ENCODE results near the gene NDUFB11. TPM values are rescaled to one million over a fixed set of nuclear protein-coding genes. Genes with fewer than 3 reads are reported as not detected.
A peak's percentile ranks its signal among the peaks of the same experiment; 100 is the strongest.

The NDUFB11 gene
- total and polyA plus RNA-seq, 4 experiments from 2014 or later = 53.2 to 180 (median 115) TPM

DNA sequence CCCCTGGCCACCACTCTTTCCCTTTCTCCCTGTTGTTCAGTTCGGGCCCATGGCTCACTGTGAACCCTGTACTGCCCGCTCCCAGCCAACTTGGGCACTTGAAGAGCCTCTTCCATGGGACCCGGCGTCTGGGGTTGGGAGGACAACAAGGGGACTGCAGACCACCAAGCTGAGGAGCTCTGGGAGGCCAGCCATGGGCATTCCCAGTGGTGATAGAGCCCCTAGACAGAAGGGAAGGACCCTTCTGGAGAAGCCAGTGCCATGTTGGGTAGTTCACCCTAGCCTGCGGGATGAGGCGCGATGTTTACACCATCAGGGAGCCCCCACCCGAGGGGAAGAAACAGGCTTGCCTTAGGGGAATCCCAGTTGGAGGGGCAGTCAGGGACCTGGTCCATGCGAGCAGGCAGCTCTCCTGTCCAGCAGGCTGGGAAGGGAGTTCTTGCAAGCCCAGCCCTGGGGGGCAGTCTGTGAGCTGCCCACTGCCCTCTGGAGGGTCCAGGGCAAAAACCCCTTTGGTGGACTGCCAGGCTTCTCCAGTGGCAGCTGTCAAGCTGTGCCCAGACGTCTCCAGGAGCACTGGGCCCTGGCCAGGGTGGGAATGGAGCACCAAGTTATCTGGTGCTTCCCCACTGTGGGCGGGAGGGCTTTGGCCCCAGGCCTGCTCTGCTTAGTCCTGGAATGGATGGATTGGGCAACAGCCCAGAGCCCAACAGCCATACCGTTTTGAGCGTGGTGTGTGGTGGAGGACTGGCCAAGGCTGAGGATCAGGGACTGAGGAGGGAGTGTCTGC lies 25.4 kb upstream of the NDUFB11 start:
- peaks cover 11 to 17% of the 10 kb centered on the region in 2 donors for H3K36me3 Mint-ChIP-seq
- Histone ChIP-seq H3K27me3 (ENCODE audit: insufficient read depth, low read length) (no peaks in the 10 kb centered on the region), H3K36me3 (ENCODE audit: insufficient read depth, low read length) (peaks cover 8% of the 10 kb centered on the region), H3K4me3 (ENCODE audit: low read length in 2 of 2) (no peak overlapping the region), H3K4me1 (ENCODE audit: insufficient read depth, low read length) (no peaks in the 10 kb centered on the region), H3K9me3 (ENCODE audit: control insufficient read depth in 1 of 2, low read length in 2 of 2) (no peaks in the 10 kb centered on the region), H3K27ac (ENCODE audit: low read depth, low read length) (no peak overlapping the region)
- peak overlapping the region in 1 of 7 donors; percentile 22 for H3K27ac Mint-ChIP-seq
- H3K4me1 Mint-ChIP-seq = peaks cover 0 to 2% (median under 1%) of the 10 kb centered on the region in 4 donors
- H3K9me3 Mint-ChIP-seq = peaks cover 0 to 1% (median 0%) of the 10 kb centered on the region in 8 donors
- ChIA-PET CTCF (ENCODE audit: partially characterized antibody) (no interaction called here), POLR2A (ENCODE audit: partially characterized antibody) (interaction anchor here (2.1 kb wide), 1 partner anchor 25 kb away, joined by 8 read pairs; the partner anchor contains the start of genes NDUFB11 and RBM10)
- intact Hi-C loops (cut with micrococcal nuclease) = no loop called here
- no peak for DNase-seq
- H3K27me3 Mint-ChIP-seq = no peaks in the 10 kb centered on the region
- no peak overlapping the region for H3K4me3 Mint-ChIP-seq

DNA sequence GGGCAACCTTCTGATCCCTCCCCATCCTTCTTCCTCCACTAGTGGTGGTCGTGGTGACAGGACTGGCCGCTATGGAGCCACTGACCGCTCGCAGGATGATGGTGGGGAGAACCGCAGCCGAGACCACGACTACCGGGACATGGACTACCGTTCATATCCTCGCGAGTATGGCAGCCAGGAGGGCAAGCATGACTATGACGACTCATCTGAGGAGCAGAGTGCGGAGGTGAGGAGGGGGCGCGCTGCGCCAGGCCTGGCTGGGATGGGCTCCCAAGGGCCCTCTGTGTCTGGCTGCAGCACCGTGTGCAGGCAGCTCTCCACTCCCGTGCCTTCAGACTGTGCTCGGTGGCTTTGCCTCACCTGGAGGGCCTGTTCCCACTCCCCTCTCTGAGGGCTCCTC lies 24.8 kb upstream of the NDUFB11 start:
- H3K9me3 Mint-ChIP-seq = peaks cover 0 to 4% (median 0%) of the 10 kb centered on the region in 8 donors
- intact Hi-C loops (cut with micrococcal nuclease) = no loop called here
- Histone ChIP-seq H3K36me3 (ENCODE audit: insufficient read depth, low read length) (peaks cover 5% of the 10 kb centered on the region), H3K9me3 (ENCODE audit: control insufficient read depth in 1 of 2, low read length in 2 of 2) (no peaks in the 10 kb centered on the region), H3K4me1 (ENCODE audit: insufficient read depth, low read length) (no peaks in the 10 kb centered on the region), H3K27ac (ENCODE audit: low read depth, low read length) (no peak overlapping the region), H3K4me3 (ENCODE audit: low read length in 2 of 2) (no peak overlapping the region), H3K27me3 (ENCODE audit: insufficient read depth, low read length) (no peaks in the 10 kb centered on the region)
- DNase-seq = no peak
- H3K36me3 Mint-ChIP-seq = peaks cover 13 to 19% of the 10 kb centered on the region in 2 donors
- ChIA-PET CTCF (ENCODE audit: partially characterized antibody) (no interaction called here), POLR2A (ENCODE audit: partially characterized antibody) (no interaction called here)
- peaks cover 0 to 6% (median under 1%) of the 10 kb centered on the region in 4 donors for H3K4me1 Mint-ChIP-seq
- H3K4me3 Mint-ChIP-seq = no peak overlapping the region
- H3K27me3 Mint-ChIP-seq = no peaks in the 10 kb centered on the region
- no peak overlapping the region for H3K27ac Mint-ChIP-seq

DNA sequence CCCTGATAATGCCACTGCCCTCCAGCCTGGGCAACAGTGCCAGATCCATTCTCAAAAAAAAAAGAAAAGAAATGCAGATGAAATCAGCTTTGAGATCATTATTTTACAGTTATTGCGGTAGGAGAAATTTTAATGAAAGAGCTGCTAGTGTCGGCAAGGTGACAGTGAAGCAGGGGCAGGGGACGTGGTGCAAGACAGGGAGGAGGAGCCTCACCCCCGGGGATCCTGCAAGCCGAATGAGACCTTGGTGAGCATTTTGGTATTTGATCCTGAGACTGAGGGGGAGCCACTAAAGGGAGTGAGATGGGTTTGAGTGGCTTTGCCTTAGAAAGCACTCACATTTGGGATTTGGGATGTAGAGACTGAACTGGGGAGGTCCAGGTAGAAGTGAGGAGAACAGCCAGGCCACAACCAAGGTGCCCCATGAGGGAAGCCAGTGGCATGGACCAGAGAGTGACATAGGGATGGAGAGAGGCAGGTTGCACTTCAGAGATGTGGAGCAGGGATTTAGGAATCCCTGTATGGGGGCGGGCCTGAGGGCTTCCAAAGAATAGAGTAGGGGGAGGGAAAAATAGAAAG lies 24.1 kb upstream of the NDUFB11 start:
- Mint-ChIP-seq H3K4me1 (peaks cover 0 to 6% (median under 1%) of the 10 kb centered on the region in 4 donors), H3K36me3 (peaks cover 13 to 19% of the 10 kb centered on the region in 2 donors), H3K27ac (peak overlapping the region in 3 of 7 donors; percentile 37 to 68 (median 52)), H3K27me3 (no peaks in the 10 kb centered on the region), H3K9me3 (peaks cover 0 to 4% (median 0%) of the 10 kb centered on the region in 8 donors), H3K4me3 (no peak overlapping the region)
- ChIA-PET POLR2A (ENCODE audit: partially characterized antibody) (no interaction called here), CTCF (ENCODE audit: partially characterized antibody) (interaction anchor here (0.9 kb wide), 1 partner anchor 23 kb away, joined by 3 read pairs; the partner anchor contains the start of gene RBM10)
- Histone ChIP-seq H3K27me3 (ENCODE audit: insufficient read depth, low read length) (no peaks in the 10 kb centered on the region), H3K4me1 (ENCODE audit: insufficient read depth, low read length) (no peaks in the 10 kb centered on the region), H3K9me3 (ENCODE audit: control insufficient read depth in 1 of 2, low read length in 2 of 2) (no peaks in the 10 kb centered on the region), H3K4me3 (ENCODE audit: low read length in 2 of 2) (no peak overlapping the region), H3K36me3 (ENCODE audit: insufficient read depth, low read length) (peaks cover 5% of the 10 kb centered on the region), H3K27ac (ENCODE audit: low read depth, low read length) (no peak overlapping the region)
- no peak for DNase-seq
- intact Hi-C loops (cut with micrococcal nuclease) = no loop called here

DNA sequence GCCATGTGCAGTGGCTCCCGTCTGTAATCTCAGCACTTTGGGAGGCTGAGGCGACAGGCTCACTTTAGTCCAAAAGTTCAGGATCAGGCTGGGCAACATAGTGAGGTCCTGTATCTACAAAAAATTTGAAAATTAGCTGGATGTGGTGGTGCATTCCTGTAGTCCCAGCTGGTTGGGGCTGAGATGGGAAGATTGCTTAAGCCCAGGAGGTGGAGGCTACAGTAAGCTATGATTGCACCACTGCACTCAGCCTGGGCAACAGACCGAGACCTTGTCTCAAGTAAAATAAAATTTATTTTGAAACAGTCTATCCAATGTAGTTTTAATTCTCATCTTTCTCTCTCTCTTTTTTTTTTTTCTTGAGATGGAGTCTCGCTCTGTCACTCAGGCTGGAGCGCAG lies 21.6 kb upstream of the NDUFB11 start:
- peaks cover 0 to 6% (median 1%) of the 10 kb centered on the region in 4 donors for H3K4me1 Mint-ChIP-seq
- POLR2A ChIA-PET (ENCODE audit: partially characterized antibody) = interaction anchor here (0.8 kb wide), 1 partner anchor 36 kb away, joined by 3 read pairs; no protein-coding TSS in a partner anchor
- CTCF ChIA-PET (ENCODE audit: partially characterized antibody) = no interaction called here
- peaks cover 0 to 3% (median 0%) of the 10 kb centered on the region in 8 donors for H3K9me3 Mint-ChIP-seq
- intact Hi-C loops (cut with micrococcal nuclease) = no loop called here
- Histone ChIP-seq H3K4me1 (ENCODE audit: insufficient read depth, low read length) (no peaks in the 10 kb centered on the region), H3K27ac (ENCODE audit: low read depth, low read length) (no peak overlapping the region), H3K4me3 (ENCODE audit: low read length in 2 of 2) (no peak overlapping the region), H3K36me3 (ENCODE audit: insufficient read depth, low read length) (no peaks in the 10 kb centered on the region), H3K27me3 (ENCODE audit: insufficient read depth, low read length) (no peaks in the 10 kb centered on the region), H3K9me3 (ENCODE audit: control insufficient read depth in 1 of 2, low read length in 2 of 2) (no peaks in the 10 kb centered on the region)
- H3K27ac Mint-ChIP-seq = no peak overlapping the region
- H3K27me3 Mint-ChIP-seq = no peaks in the 10 kb centered on the region
- H3K4me3 Mint-ChIP-seq = no peak overlapping the region
- no peak for DNase-seq
- H3K36me3 Mint-ChIP-seq = peaks cover 8 to 14% of the 10 kb centered on the region in 2 donors

DNA sequence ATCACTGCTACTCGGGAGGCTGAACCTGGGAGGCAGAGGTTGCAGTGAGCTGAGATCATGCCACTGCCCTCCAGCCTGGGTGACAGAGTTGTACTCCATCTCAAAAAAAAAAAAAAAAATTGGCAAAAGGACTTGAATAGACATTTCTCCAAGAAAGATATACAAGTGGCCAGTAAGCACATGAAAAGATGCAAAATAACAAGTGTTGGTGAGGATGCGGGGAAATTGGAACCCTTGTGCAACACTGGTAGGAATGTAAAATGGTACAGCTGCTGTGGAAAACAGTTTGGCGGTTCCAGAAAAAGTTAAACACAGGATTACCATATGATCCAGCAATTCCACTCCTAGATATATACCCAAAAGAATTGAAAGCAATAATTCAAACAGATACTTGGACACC lies 19.9 kb upstream of the NDUFB11 start:
- no peaks in the 10 kb centered on the region for H3K36me3 ChIP-seq (ENCODE audit: insufficient read depth, low read length)
- Mint-ChIP-seq H3K36me3 (peaks cover 8 to 19% of the 10 kb centered on the region in 2 donors), H3K9me3 (peaks cover 0 to 3% (median 0%) of the 10 kb centered on the region in 8 donors), H3K27me3 (no peaks in the 10 kb centered on the region), H3K27ac (no peak overlapping the region), H3K4me3 (no peak overlapping the region), H3K4me1 (peaks cover 6 to 8% (median 7%) of the 10 kb centered on the region in 4 donors)
- intact Hi-C loops (cut with micrococcal nuclease) = no loop called here
- no peaks in the 10 kb centered on the region for H3K4me1 ChIP-seq (ENCODE audit: insufficient read depth, low read length)
- H3K27me3 ChIP-seq (ENCODE audit: insufficient read depth, low read length) = no peaks in the 10 kb centered on the region
- ChIA-PET POLR2A (ENCODE audit: partially characterized antibody) (no interaction called here), CTCF (ENCODE audit: partially characterized antibody) (no interaction called here)
- no peak for DNase-seq
- no peaks in the 10 kb centered on the region for H3K9me3 ChIP-seq (ENCODE audit: control insufficient read depth in 1 of 2, low read length in 2 of 2)
- H3K4me3 ChIP-seq (ENCODE audit: low read length in 2 of 2) = no peak overlapping the region
- H3K27ac ChIP-seq (ENCODE audit: low read depth, low read length) = no peak overlapping the region

DNA sequence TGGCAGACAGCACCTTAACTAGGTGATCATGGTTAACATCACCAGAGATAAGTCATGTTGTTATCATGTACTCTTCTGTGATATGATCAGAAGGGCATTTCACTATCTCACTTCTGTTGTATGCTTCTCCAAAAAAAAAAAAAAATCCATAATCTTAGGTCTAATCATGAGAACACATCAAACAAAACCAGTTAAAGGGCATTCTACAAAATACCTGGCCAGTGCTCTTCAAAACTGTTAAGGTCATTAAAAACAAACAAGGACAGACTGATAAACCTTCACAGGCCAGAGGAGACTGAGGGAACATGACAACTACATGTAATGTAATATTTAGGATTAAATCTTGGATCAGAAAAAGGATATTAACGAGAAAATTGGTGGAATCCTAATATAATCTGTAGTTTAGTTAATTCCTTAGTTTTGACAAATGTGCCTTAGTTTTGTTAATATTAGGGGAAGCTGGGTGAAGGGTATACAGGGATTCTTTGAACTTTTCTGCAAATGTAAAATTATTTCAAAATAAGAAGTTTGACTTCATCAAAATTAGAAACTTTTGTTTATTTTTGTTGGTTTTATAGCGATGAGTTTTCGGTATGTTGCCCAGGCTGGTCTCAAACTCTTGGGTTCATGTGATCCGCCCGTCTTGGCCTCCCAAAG lies 18.6 kb upstream of the NDUFB11 start:
- H3K4me1 Mint-ChIP-seq = peaks cover 6 to 9% (median 7%) of the 10 kb centered on the region in 4 donors
- no peaks in the 10 kb centered on the region for H3K27me3 Mint-ChIP-seq
- Histone ChIP-seq H3K36me3 (ENCODE audit: insufficient read depth, low read length) (no peaks in the 10 kb centered on the region), H3K27ac (ENCODE audit: low read depth, low read length) (no peak overlapping the region), H3K4me3 (ENCODE audit: low read length in 2 of 2) (no peak overlapping the region), H3K9me3 (ENCODE audit: control insufficient read depth in 1 of 2, low read length in 2 of 2) (no peaks in the 10 kb centered on the region), H3K4me1 (ENCODE audit: insufficient read depth, low read length) (no peaks in the 10 kb centered on the region), H3K27me3 (ENCODE audit: insufficient read depth, low read length) (no peaks in the 10 kb centered on the region)
- peaks cover 0 to 3% (median 0%) of the 10 kb centered on the region in 8 donors for H3K9me3 Mint-ChIP-seq
- no peak overlapping the region for H3K27ac Mint-ChIP-seq
- peaks cover 3 to 12% of the 10 kb centered on the region in 2 donors for H3K36me3 Mint-ChIP-seq
- ChIA-PET POLR2A (ENCODE audit: partially characterized antibody) (interaction anchor here (1.6 kb wide), 1 partner anchor 18 kb away, joined by 3 read pairs; the partner anchor contains the start of genes NDUFB11 and RBM10), CTCF (ENCODE audit: partially characterized antibody) (no interaction called here)
- DNase-seq = no peak
- intact Hi-C loops (cut with micrococcal nuclease) = no loop called here
- no peak overlapping the region for H3K4me3 Mint-ChIP-seq

DNA sequence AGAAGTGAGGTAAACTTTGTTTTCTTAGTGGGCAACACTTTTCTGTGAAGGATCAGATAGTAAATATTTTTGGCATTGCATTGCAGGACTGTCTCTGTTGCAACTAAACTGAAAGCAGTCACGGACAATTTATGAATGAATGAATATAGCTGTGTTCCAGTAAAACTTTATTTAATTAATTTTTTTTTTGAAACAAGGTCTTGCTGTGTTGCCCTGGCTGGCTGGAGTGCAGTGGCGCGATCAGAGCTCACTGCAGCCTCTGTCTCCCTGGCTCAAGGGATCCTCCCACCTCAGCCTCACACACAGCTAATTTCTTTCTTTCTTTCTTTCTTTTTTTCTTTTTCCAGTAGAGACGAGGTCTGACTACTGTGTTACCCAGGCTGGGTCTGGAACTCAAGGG lies 16.3 kb upstream of the NDUFB11 start:
- Mint-ChIP-seq H3K4me3 (no peak overlapping the region), H3K36me3 (peaks cover 3 to 15% of the 10 kb centered on the region in 2 donors), H3K4me1 (peaks cover 6 to 9% (median 7%) of the 10 kb centered on the region in 4 donors), H3K9me3 (peaks cover 0 to 3% (median 0%) of the 10 kb centered on the region in 8 donors), H3K27me3 (no peaks in the 10 kb centered on the region), H3K27ac (no peak overlapping the region)
- Histone ChIP-seq H3K27me3 (ENCODE audit: insufficient read depth, low read length) (no peaks in the 10 kb centered on the region), H3K4me1 (ENCODE audit: insufficient read depth, low read length) (no peaks in the 10 kb centered on the region), H3K9me3 (ENCODE audit: control insufficient read depth in 1 of 2, low read length in 2 of 2) (no peaks in the 10 kb centered on the region), H3K27ac (ENCODE audit: low read depth, low read length) (no peak overlapping the region), H3K36me3 (ENCODE audit: insufficient read depth, low read length) (no peaks in the 10 kb centered on the region), H3K4me3 (ENCODE audit: low read length in 2 of 2) (no peak overlapping the region)
- ChIA-PET CTCF (ENCODE audit: partially characterized antibody) (no interaction called here), POLR2A (ENCODE audit: partially characterized antibody) (no interaction called here)
- intact Hi-C loops (cut with micrococcal nuclease) = no loop called here
- no peak for DNase-seq

All from CD4-positive, alpha-beta memory T cell (primary cell).